D721Med (cell line): Measurements from ENCODE around the gene UQCRHL.

Experiments used
- DNase-seq: peaks from one replicate; pipeline ENCODE4 v3.0.0; 2011; ENCODE audit warnings: low spot score; ENCODE audit not compliant: insufficient read length
- FAIRE-seq: peaks from 2 replicates; lab custom pipeline; 2011; peaks lifted over from hg19 to GRCh38; lab: Jason Lieb, UNC
- TF ChIP-seq, protein P1 (sequence below): IDR thresholded peaks from 2 replicates; pipeline ENCODE4 v1.5.1; 2012; ENCODE audit warnings: mild to moderate bottlenecking, control low read depth; ENCODE audit not compliant: insufficient read depth; ENCODE audit errors: missing control alignments

The UQCRHL gene

DNA sequence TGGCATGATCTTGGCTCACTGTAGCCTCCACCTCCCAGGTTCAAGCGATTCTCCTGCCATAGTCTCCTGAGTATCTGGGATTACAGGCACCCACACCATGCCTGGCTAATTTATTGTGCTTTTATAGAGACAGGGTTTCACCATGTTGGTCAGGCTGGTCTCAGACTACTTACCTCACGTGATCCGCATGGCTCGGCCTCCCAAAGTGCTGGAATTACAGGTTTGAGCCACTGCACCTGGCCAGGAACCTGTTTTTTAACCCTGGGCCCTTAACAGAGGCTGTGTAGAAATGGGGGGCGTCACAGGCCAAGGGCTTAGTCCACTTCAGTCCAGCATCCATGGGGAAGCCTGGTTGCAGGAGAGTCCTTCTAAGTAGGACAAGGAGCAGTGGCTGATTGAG lies 39.5 kb downstream of the UQCRHL start:
- TF ChIP-seq, protein P1, sequence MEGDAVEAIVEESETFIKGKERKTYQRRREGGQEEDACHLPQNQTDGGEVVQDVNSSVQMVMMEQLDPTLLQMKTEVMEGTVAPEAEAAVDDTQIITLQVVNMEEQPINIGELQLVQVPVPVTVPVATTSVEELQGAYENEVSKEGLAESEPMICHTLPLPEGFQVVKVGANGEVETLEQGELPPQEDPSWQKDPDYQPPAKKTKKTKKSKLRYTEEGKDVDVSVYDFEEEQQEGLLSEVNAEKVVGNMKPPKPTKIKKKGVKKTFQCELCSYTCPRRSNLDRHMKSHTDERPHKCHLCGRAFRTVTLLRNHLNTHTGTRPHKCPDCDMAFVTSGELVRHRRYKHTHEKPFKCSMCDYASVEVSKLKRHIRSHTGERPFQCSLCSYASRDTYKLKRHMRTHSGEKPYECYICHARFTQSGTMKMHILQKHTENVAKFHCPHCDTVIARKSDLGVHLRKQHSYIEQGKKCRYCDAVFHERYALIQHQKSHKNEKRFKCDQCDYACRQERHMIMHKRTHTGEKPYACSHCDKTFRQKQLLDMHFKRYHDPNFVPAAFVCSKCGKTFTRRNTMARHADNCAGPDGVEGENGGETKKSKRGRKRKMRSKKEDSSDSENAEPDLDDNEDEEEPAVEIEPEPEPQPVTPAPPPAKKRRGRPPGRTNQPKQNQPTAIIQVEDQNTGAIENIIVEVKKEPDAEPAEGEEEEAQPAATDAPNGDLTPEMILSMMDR, result no peak
- DNase-seq, result no peak

DNA sequence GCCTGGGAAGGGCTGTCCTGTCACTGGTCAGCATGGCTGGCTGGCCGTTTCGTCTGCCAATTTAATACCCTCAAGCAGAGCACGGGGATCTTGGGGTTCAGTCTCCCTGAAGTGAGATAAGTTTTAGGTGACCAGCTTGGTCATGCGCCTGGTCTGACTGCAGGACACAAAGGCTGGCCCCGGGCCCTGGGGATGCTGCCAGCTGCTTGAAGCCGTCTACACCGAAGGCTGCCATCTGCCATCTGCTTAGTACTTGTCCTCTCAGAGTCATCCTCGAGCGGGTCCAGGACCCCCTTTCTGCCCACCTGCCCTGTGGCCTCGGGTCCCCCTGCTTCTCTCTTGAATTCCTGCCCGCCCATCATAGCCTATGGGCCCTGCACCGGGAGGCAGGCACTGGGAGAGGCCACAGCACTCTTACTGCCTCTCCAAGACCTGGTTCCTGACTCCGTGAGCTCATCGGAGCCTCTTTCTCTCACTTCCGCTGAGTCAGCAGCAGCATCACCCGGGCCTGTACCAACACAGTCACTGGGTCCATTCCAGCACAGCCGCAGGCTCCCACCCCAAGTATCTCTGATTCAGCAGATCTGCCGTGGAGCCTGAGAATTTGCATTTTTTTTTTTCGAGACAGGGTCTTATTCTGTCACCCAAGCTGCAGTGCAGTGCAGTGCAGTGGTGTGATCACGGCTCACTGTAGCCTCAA lies 41.8 kb downstream of the UQCRHL start:
- DNase-seq (no peak), FAIRE-seq (no peak)
- TF ChIP-seq, protein P1, result no peak

More for the DNA sequence above, 39.5 kb downstream of the UQCRHL start:
- FAIRE-seq, result no peak

DNA sequence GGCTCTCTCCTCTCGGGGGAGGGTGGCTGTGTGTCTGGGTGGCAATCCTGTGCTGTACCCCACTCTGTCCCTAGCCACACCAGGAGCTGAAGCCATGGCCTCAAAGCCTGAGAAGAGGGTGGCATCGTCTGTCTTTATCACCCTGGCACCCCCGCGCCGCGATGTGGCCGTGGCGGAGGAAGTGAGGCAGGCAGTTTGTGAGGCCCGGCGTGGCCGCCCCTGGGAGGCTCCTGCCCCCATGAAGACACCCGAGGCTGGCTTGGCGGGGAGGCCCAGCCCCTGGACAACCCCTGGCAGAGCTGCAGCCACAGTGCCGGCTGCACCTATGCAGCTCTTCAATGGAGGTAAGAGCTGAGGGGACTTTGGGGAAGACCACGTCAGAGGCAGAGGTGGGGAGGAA lies 42.6 kb downstream of the UQCRHL start:
- FAIRE-seq, result no peak
- TF ChIP-seq, protein P1, result no peak
- DNase-seq, result no peak

DNA sequence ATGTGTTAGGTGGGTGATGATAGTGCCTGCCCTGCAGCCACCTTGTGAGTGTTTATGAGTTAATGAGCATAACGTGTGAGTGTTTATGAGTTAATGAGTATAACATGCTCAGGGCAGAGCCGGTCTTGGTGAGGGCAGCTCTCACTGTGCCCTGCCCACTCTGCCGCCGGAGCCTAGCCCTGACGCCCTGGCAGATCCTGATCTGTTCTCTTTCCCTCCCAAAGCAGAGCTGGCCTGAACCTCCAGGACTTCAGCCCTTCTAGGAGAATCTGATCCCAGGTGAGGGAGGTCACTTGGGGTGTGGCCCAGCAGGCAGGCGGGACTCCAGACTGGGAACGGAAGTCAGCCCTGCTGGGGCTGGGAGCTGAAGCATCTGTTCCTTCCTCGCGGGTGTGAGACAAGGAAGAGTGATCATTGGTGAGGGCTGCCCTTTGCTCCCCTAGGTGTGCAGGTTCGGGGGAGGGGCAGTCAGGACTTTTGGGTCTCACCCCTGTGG lies 43.1 kb downstream of the UQCRHL start:
- FAIRE-seq (no peak), DNase-seq (no peak)
- TF ChIP-seq, protein P1, result no peak

DNA sequence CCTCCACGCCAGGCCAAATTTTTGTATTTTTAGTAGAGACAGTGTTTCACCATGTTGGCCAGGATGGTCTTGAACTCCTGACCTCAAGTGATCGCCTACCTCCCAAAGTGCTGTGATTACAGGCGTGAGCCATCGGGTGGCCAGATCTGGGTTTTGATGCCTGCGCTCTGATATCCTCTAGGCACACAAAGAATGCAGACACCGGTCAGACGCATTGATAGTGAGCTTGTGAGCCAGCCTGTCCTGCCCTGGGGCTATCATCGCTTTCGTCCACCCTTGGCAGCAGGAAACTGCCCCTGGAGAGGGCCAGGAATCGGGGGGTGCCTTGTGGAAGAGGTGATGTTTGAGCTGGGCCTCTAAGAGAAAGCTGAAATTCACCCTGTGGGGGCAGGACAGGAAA lies 44.9 kb downstream of the UQCRHL start:
- DNase-seq (no peak), FAIRE-seq (no peak)
- TF ChIP-seq, protein P1, result no peak

DNA sequence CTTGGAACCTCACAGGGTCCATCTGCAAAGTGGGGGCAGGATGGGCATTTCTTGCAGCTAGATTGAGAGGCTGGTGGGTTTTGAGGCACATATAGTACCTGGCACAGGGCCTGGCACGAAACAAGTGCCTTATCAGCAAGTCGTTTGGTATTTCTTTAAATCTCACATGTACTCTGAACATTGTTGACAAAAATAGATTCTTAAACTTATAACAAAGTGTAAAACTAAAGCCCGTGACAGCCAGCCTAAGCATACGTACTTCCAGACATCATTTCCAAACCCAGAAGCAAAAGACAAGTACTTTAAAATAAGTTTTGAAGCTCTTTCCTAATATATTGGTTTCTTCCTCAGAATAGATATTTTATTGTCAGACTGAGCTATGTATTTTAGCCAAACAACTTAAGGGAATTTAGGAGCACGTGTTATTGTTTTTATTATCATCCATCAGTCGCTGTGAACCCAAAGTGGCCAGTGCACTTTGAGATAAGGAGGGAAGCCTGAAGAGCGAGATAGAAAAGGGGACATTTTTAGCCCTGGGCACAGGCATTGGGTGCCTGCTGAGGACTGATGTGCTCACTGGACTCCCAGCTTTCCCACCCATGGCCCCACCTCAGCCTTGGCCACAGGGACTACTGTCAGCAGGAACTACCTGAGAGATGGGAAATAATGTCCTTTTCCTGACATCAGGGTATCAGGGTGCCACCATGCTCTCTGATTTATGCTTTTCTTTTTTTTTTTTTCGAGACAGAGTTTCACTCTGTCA lies 45.9 kb downstream of the UQCRHL start:
- DNase-seq (no peak), FAIRE-seq (no peak)
- TF ChIP-seq, protein P1, result no peak
